ENCODE data around the gene SLC30A2. TPM values are rescaled to one million over a fixed set of nuclear protein-coding genes. Genes with fewer than 3 reads are reported as not detected.

SLC30A2 gene
- total RNA-seq, 3 donors from 2014 or later = 0.12 to 0.14 (median 0.13) TPM

- Histone ChIP-seq H3K4me3 (no peak overlapping the region), H3K4me1 (ENCODE audit: low read depth) (no peaks in the 10 kb centered on the region), H3K9me3 (no peaks in the 10 kb centered on the region), H3K36me3 (ENCODE audit: low read depth) (no peaks in the 10 kb centered on the region)
- TF ChIP-seq CTCF (IDR thresholded peaks at IDR 0.05) = no peak
- intact Hi-C loops (cut with DNase I, micrococcal nuclease) = no loop called here
- peak; percentile 70 for ATAC-seq
- DNase-seq = no peak
Measured at GRCh38 chr1:25990702-25991395, 55.1 kb downstream of the SLC30A2 start.

- no peak for TF ChIP-seq CTCF (IDR thresholded peaks at IDR 0.05)
- ATAC-seq (no peak), DNase-seq (no peak)
- H3K36me3 ChIP-seq (ENCODE audit: low read depth) = no peaks in the 10 kb centered on the region
- H3K4me1 ChIP-seq (ENCODE audit: low read depth) = no peaks in the 10 kb centered on the region
- intact Hi-C loops (cut with DNase I, micrococcal nuclease) = no loop called here
- H3K9me3 ChIP-seq = no peaks in the 10 kb centered on the region
- no peak overlapping the region for H3K4me3 ChIP-seq
Measured at GRCh38 chr1:25990251-25990650, 55.7 kb downstream of the SLC30A2 start.

- ATAC-seq = no peak
- Histone ChIP-seq H3K4me1 (ENCODE audit: low read depth) (no peaks in the 10 kb centered on the region), H3K9me3 (no peaks in the 10 kb centered on the region), H3K36me3 (ENCODE audit: low read depth) (no peaks in the 10 kb centered on the region), H3K4me3 (no peak overlapping the region)
- DNase-seq = no peak
- no peak for TF ChIP-seq CTCF (IDR thresholded peaks at IDR 0.05)
- intact Hi-C loops (cut with DNase I, micrococcal nuclease) = no loop called here
Measured at GRCh38 chr1:25989440-25990234, 56.3 kb downstream of the SLC30A2 start.

- H3K4me1 ChIP-seq (ENCODE audit: low read depth) = no peaks in the 10 kb centered on the region
- H3K36me3 ChIP-seq (ENCODE audit: low read depth) = no peaks in the 10 kb centered on the region
- DNase-seq (no peak), ATAC-seq (no peak)
- H3K9me3 ChIP-seq = no peaks in the 10 kb centered on the region
- H3K4me3 ChIP-seq = no peak overlapping the region
- no peak for TF ChIP-seq CTCF (IDR thresholded peaks at IDR 0.05)
- intact Hi-C loops (cut with DNase I, micrococcal nuclease) = no loop called here
Measured at GRCh38 chr1:25987951-25988350, 58.0 kb downstream of the SLC30A2 start.

Other genes starting within 250 kb of the SLC30A2 start
- 10 to 100 TPM; 29.6 to 45.1 (median 35.9) TPM for gene SELENON, start 245.9 kb downstream of the SLC30A2 start, total RNA-seq
- 10 to 100 TPM; 46.2 to 94.3 (median 83.0) TPM for gene MTFR1L, start 226.2 kb downstream of the SLC30A2 start, total RNA-seq
- gene AUNIP, start 186.7 kb downstream of the SLC30A2 start, total RNA-seq = 1 to 10 TPM in 1 of 3 donors, under 1 TPM in 2; 0.28 to 1.5 (median 0.35) TPM
- 1 to 10 TPM; 2.5 to 7.7 (median 2.7) TPM for gene PAQR7, start 170.4 kb downstream of the SLC30A2 start, total RNA-seq
- 100 to 1,000 TPM in 1 of 3 donors, 10 to 100 TPM in 2; 32.6 to 103 (median 52.6) TPM for gene STMN1, start 139.7 kb downstream of the SLC30A2 start, total RNA-seq
- 10 to 100 TPM; 25.8 to 51.8 (median 38.0) TPM for gene PAFAH2, start 48.1 kb downstream of the SLC30A2 start, total RNA-seq
- 1 to 10 TPM in 1 of 3 donors, under 1 TPM in 1, not detected in 1; 0.14 to 1.7 TPM for gene EXTL1, start 24.3 kb downstream of the SLC30A2 start, total RNA-seq
- gene TRIM63, start 21.5 kb upstream of the SLC30A2 start, total RNA-seq = under 1 TPM in 2 of 3 donors, not detected in 1; 0.22 TPM
- 10 to 100 TPM; 12.9 to 17.0 (median 15.0) TPM for gene PDIK1L, start 65.7 kb upstream of the SLC30A2 start, total RNA-seq
- 1 to 10 TPM in 2 of 3 donors, under 1 TPM in 1; 0.78 to 1.5 (median 1.5) TPM for gene FAM110D, start 113.0 kb upstream of the SLC30A2 start, total RNA-seq
- not detected for gene C1orf232, start 122.8 kb upstream of the SLC30A2 start, total RNA-seq
- gene ZNF593, start 123.8 kb upstream of the SLC30A2 start, total RNA-seq = 10 to 100 TPM; 14.8 to 21.4 (median 17.9) TPM
- gene ZNF593OS, start 125.7 kb upstream of the SLC30A2 start, total RNA-seq = not detected
- 10 to 100 TPM; 19.6 to 65.7 (median 38.6) TPM for gene CNKSR1, start 131.4 kb upstream of the SLC30A2 start, total RNA-seq
- gene CATSPER4, start 144.5 kb upstream of the SLC30A2 start, total RNA-seq = not detected
- gene CEP85, start 188.1 kb upstream of the SLC30A2 start, total RNA-seq = 10 to 100 TPM; 10.7 to 15.9 (median 15.6) TPM
- 100 to 1,000 TPM; 156 to 422 (median 385) TPM for gene SH3BGRL3, start 234.0 kb upstream of the SLC30A2 start, total RNA-seq

Data from mucosa of descending colon (tissue), 3 donors.